HG03159 (cell line): Measurements from ENCODE around the gene ROR1.

Source experiments
- ATAC-seq: cut with Tn5 transposase; IDR thresholded peaks from one replicate; pipeline ENCODE4 v1.9.1; 2021; ENCODE audit warnings: mild to moderate bottlenecking, moderate library complexity; ENCODE audit not compliant: unreplicated experiment

The ROR1 gene

GRCh38 chr1:64001038-64001437 is 227.2 kb downstream of the ROR1 start:
- ATAC-seq, result no peak

- ATAC-seq, result no peak
Observed at GRCh38 chr1:64004451-64005025, 230.7 kb downstream of the ROR1 start.

GRCh38 chr1:64005801-64006200 is 232.0 kb downstream of the ROR1 start:
- ATAC-seq, result no peak

- ATAC-seq, result no peak
Observed at GRCh38 chr1:64006276-64007051, 232.6 kb downstream of the ROR1 start.

GRCh38 chr1:64010316-64010715 is 236.5 kb downstream of the ROR1 start:
- ATAC-seq, result no peak

GRCh38 chr1:64013395-64013794 is 239.6 kb downstream of the ROR1 start:
- no peak for ATAC-seq

- ATAC-seq, result peak; percentile 81
Observed at GRCh38 chr1:64019818-64020217, 246.0 kb downstream of the ROR1 start.

- ATAC-seq, result no peak
Observed at GRCh38 chr1:64021066-64021465, 247.2 kb downstream of the ROR1 start.

GRCh38 chr1:64025051-64025450 is 251.2 kb downstream of the ROR1 start:
- no peak for ATAC-seq

- ATAC-seq, result no peak
Observed at GRCh38 chr1:64029037-64029436, 255.2 kb downstream of the ROR1 start.

GRCh38 chr1:64030411-64030810 is 256.6 kb downstream of the ROR1 start:
- ATAC-seq, result no peak

- ATAC-seq, result no peak
Observed at GRCh38 chr1:64031236-64031635, 257.4 kb downstream of the ROR1 start.

GRCh38 chr1:64033667-64034220 is 259.9 kb downstream of the ROR1 start:
- ATAC-seq, result no peak

GRCh38 chr1:64036549-64036948 is 262.7 kb downstream of the ROR1 start:
- no peak for ATAC-seq

- no peak for ATAC-seq
Observed at GRCh38 chr1:64038119-64038518, 264.3 kb downstream of the ROR1 start.

- ATAC-seq, result no peak
Observed at GRCh38 chr1:64038965-64039364, 265.1 kb downstream of the ROR1 start.

GRCh38 chr1:64039390-64039926 is 265.6 kb downstream of the ROR1 start:
- no peak for ATAC-seq

GRCh38 chr1:64041371-64042131 is 267.7 kb downstream of the ROR1 start:
- no peak for ATAC-seq

- no peak for ATAC-seq
Observed at GRCh38 chr1:64042331-64043100, 268.7 kb downstream of the ROR1 start.

- no peak for ATAC-seq
Observed at GRCh38 chr1:64043288-64043687, 269.5 kb downstream of the ROR1 start.

GRCh38 chr1:64043976-64044375 is 270.2 kb downstream of the ROR1 start:
- no peak for ATAC-seq
